ENCODE measurements around the gene WDR88. TPM values are rescaled to one million over a fixed set of nuclear protein-coding genes. Genes with fewer than 3 reads are reported as not detected.

The WDR88 gene
- total RNA-seq, 1 donor from 2014 or later: not detected

DNA sequence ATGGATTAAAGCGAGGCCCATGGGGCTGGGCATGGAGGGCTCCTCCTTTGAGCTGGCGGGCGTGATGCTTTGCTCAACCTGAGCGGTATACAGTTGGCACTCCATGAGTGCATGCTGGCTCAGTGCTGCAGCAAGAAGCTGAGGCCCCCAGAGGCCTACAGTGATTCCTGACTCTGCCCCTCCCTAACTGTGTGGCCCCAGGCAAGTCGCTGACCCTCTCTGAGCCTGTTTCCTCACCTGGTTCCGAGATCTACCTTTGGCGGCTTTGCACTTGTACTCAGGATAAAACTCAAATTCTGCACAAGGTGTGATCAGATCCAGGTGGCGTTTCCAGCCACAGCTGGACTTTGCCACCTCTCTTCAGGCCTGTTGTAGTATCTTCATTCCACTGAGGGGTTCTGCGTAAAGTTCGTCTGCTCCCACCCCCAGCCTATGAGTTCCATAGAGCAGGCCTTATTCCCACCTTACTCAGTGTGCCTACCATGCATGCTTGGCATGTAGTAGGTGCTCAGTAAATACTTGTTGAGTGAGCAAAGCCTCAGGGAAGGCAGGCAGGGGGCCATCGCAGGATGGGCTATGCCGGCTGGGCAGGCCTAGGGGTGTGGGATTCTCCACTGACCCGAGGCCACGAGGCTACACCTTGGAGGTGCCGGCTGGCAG lies 70.1 kb downstream of the WDR88 start:
- Mint-ChIP-seq H3K9me3 (ENCODE audit: unreplicated experiment) (no peaks in the 10 kb centered on the region), H3K27me3 (ENCODE audit: low read depth, unreplicated experiment) (peaks cover 16% of the 10 kb centered on the region), H3K4me1 (ENCODE audit: low read depth, unreplicated experiment) (peaks cover 2% of the 10 kb centered on the region), H3K27ac (ENCODE audit: unreplicated experiment) (no peak overlapping the region), H3K36me3 (ENCODE audit: low read depth, unreplicated experiment) (no peaks in the 10 kb centered on the region), H3K4me3 (ENCODE audit: unreplicated experiment) (no peak overlapping the region)
- no peak for TF ChIP-seq EZH2 (IDR thresholded peaks at IDR 0.05; ENCODE audit: insufficient read depth, low read length)
- TF ChIP-seq, protein P1, sequence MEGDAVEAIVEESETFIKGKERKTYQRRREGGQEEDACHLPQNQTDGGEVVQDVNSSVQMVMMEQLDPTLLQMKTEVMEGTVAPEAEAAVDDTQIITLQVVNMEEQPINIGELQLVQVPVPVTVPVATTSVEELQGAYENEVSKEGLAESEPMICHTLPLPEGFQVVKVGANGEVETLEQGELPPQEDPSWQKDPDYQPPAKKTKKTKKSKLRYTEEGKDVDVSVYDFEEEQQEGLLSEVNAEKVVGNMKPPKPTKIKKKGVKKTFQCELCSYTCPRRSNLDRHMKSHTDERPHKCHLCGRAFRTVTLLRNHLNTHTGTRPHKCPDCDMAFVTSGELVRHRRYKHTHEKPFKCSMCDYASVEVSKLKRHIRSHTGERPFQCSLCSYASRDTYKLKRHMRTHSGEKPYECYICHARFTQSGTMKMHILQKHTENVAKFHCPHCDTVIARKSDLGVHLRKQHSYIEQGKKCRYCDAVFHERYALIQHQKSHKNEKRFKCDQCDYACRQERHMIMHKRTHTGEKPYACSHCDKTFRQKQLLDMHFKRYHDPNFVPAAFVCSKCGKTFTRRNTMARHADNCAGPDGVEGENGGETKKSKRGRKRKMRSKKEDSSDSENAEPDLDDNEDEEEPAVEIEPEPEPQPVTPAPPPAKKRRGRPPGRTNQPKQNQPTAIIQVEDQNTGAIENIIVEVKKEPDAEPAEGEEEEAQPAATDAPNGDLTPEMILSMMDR (IDR thresholded peaks at IDR 0.05; ENCODE audit: insufficient read depth, low read depth, low read length): no peak
- Histone ChIP-seq H3K4me1 (ENCODE audit: insufficient read depth, low read length) (no peaks in the 10 kb centered on the region), H2AFZ (ENCODE audit: low read depth, low read length) (no peak overlapping the region), H3K9me3 (ENCODE audit: insufficient read depth, low read depth, low read length) (no peaks in the 10 kb centered on the region), H3K79me2 (ENCODE audit: insufficient read depth, low read length) (no peaks in the 10 kb centered on the region), H3K27me3 (ENCODE audit: insufficient read depth, low read length) (no peaks in the 10 kb centered on the region), H3K27ac (ENCODE audit: low read depth, low read length) (no peak overlapping the region), H3K4me2 (ENCODE audit: low read length) (no peak overlapping the region), H3K36me3 (ENCODE audit: insufficient read depth, low read length) (no peaks in the 10 kb centered on the region), H3K9ac (ENCODE audit: low read length) (no peak overlapping the region), H3K4me3 (ENCODE audit: insufficient read depth, low read depth, low read length) (no peak overlapping the region), H4K20me1 (ENCODE audit: insufficient read depth, low read length) (peaks cover 19% of the 10 kb centered on the region)
- FAIRE-seq: no peak
- DNase-seq (ENCODE audit: low read depth): no peak

- H3K36me3 ChIP-seq (ENCODE audit: insufficient read depth, low read length): no peaks in the 10 kb centered on the region
- H3K27ac ChIP-seq (ENCODE audit: low read depth, low read length): no peak overlapping the region
- peaks cover 19% of the 10 kb centered on the region for H4K20me1 ChIP-seq (ENCODE audit: insufficient read depth, low read length)
- Mint-ChIP-seq H3K36me3 (ENCODE audit: low read depth, unreplicated experiment) (no peaks in the 10 kb centered on the region), H3K27me3 (ENCODE audit: low read depth, unreplicated experiment) (peaks cover 12% of the 10 kb centered on the region), H3K27ac (ENCODE audit: unreplicated experiment) (no peak overlapping the region), H3K9me3 (ENCODE audit: unreplicated experiment) (no peaks in the 10 kb centered on the region), H3K4me3 (ENCODE audit: unreplicated experiment) (no peak overlapping the region), H3K4me1 (ENCODE audit: low read depth, unreplicated experiment) (peaks cover 2% of the 10 kb centered on the region)
- FAIRE-seq (no peak), DNase-seq (ENCODE audit: low read depth) (no peak)
- no peak overlapping the region for H2AFZ ChIP-seq (ENCODE audit: low read depth, low read length)
- H3K79me2 ChIP-seq (ENCODE audit: insufficient read depth, low read length): no peaks in the 10 kb centered on the region
- no peak overlapping the region for H3K4me2 ChIP-seq (ENCODE audit: low read length)
- H3K9me3 ChIP-seq (ENCODE audit: insufficient read depth, low read depth, low read length): no peaks in the 10 kb centered on the region
- H3K4me1 ChIP-seq (ENCODE audit: insufficient read depth, low read length): no peaks in the 10 kb centered on the region
- TF ChIP-seq, protein P1 (IDR thresholded peaks at IDR 0.05; ENCODE audit: insufficient read depth, low read depth, low read length): no peak
- no peak for TF ChIP-seq EZH2 (IDR thresholded peaks at IDR 0.05; ENCODE audit: insufficient read depth, low read length)
- H3K9ac ChIP-seq (ENCODE audit: low read length): no peak overlapping the region
- H3K4me3 ChIP-seq (ENCODE audit: insufficient read depth, low read depth, low read length): no peak overlapping the region
- H3K27me3 ChIP-seq (ENCODE audit: insufficient read depth, low read length): no peaks in the 10 kb centered on the region
Measured at GRCh38 chr19:33202546-33203507, 70.9 kb downstream of the WDR88 start.

Data from astrocyte (in vitro differentiated cells and primary cell).